Measurements from ENCODE around the gene CACNA2D3. TPM values are rescaled to one million over a fixed set of nuclear protein-coding genes. Genes with fewer than 3 reads are reported as not detected.

Gene CACNA2D3
- total RNA-seq, 1 donor from 2014 or later, result not detected

DNA sequence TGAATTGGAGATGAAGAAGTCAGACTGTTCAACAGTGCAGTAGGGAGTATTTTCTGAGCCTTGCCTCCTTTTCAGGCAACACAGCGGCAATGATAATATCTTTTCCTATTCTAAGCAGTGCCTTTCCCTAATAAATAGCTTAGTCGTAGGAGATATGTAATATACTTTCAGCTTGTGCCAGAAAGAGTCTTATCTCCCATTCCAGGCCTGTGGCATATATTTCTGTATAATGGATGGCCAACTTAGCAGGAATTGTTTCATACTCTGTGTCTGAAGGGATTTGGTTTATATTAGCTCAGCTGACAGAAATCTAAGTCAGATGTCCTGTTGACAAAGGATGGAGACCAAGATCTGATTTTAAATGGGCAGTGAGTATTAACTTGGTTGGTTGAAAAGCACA is 397.1 kb downstream of the CACNA2D3 start:
- intact Hi-C loops (cut with micrococcal nuclease), result no loop called here

DNA sequence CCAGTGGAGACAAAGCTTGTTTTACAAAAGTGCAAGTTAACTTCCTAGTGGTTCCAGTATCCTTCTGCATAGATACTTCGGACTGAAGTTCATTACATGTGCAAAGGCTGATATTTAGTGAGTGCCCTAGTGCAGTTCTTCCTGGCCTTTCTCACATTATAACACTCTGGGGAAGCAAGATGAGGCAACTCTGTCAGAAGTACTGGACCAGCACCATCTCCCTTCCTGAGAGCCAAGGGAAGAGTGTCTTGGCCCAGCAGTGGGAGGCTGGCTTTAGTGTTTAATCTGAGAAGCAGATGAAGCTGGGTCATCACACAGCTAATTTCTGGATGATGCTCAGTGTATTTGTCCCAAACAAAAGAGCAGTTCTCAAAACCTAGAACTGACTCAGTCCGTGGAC is 397.7 kb downstream of the CACNA2D3 start:
- intact Hi-C loops (cut with micrococcal nuclease), result no loop called here

DNA sequence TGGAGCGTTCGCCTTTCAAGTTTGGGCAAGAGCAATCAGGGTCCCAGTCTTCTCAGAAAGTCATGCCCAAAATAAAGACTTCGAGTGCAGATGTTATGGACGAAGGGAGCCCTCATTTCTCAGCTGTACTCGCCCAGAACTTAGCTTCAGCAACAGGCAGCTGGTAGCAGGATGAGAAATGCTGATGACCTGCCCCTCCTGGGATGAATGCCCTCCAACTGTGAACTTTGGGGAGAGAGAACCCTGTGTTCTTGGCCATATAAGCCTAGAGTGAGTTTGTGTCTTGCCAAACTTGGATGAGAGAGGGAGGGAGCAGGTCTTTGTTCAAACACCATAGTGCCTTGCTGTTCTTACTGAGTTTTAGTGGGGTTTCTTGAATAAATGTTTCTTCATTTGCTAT is 405.2 kb downstream of the CACNA2D3 start:
- intact Hi-C loops (cut with micrococcal nuclease), result no loop called here

DNA sequence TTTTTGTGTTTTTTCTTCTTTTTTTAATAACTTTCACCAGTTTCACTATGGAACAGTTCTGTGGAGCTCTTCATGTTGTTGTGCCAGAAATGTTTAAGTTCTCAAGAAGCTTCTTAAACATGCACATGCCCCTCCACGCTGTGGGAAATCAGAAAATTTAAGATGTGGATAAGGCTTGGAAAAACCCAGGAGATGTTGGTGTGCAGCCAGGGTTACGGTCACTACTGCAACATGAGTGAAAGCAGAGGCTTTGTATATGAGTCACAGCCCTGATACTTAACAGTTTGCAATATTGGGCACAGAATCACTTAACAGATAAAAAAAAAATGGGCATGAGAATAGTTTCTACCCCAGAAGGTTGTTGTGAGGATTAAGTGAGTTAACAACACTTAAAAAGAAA is 405.6 kb downstream of the CACNA2D3 start:
- intact Hi-C loops (cut with micrococcal nuclease), result no loop called here

DNA sequence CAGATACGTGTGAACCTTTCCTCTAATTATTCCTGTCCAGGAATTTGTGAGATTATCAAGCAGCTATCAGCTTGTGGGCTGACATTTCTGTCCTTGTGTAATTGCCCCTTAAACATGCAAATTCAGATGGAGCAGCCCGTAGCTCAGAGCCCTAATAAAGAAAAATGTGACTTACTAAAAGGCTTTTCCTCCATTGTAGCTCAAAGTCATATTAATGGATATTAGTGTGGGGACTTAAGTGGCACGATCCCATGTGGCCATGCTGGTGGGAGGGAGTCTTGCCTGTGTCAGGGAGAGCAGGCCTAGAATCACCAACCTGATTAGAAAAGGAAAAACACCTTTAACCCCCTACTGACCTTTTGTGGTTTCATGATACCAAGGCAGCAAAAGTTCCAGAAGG is 406.3 kb downstream of the CACNA2D3 start:
- intact Hi-C loops (cut with micrococcal nuclease), result no loop called here

DNA sequence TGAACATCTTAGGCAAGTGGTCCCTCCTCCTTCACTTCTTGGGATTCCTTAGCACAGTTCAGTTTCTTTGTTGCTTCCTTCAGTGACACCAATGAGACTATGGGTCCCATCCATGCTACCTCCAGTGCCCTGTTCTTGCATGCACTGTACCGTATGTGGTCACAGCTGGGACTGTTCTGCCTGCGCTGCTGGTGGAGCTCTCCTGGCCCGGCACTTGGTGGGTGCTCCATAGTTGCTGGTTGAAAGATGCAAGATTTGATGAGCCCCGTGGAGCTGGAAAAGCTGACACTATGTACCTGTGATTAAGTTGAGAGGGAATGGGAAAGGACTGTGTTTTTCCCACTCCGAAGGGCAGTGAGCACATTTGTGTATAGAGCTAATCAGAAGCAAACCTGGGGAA is 407.7 kb downstream of the CACNA2D3 start:
- intact Hi-C loops (cut with micrococcal nuclease), result no loop called here

DNA sequence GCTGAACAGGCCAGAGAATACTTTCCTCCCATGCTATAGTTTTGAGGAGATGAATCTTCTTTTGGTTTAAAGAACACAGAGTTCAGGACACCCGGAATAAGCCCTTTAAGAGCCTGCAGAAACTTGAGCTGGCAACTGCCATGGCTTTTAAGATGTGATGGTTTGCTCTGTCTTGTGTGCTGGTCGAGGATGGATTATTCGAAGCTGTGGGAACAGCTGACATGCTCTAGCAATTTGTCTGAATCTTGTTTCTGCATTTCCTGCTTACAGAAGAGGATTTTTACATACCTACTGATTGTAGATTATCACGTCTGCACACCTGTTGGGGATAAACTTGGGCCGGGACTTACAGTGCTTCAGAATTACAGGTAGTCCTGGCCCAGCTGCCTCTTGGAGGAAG is 408.6 kb downstream of the CACNA2D3 start:
- intact Hi-C loops (cut with micrococcal nuclease), result no loop called here

DNA sequence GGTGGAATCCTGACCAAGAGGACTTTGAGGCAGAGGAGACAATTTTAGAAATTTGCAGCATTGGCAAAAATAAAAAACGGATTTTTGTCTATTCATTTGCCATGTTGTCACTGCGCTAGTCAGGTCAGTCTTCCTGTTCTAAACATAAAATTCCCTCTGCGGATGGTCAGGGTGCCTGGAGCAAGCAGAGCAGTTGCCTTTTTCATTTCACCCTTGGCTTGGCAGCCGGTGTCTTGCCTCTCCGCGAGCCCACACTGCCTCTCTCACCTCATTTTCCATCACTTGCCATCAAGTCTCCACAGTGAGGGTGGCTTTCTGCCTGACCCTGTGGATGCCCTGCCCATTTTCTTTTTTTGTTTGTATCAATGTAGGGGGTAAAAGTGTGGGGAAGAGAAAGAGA is 409.4 kb downstream of the CACNA2D3 start:
- intact Hi-C loops (cut with micrococcal nuclease), result no loop called here

DNA sequence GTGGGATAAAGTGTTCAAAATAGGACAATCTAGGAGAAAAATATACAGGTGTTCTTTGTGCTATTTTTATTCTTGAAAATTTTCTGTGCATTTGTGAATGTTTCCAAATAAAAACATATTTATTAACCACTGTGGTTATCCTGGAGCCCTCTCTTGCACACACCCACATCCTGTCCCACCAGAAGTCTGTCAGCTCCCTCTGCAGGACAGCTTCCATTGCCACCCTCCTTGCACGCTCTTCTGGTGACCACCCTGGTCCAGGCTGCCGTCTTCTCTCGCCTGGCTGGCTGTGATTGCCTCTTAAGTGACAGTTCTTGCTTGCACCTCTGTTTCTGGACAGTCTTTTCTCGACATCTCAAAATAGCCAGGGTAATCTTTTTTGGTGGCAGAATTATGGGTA is 411.5 kb downstream of the CACNA2D3 start:
- intact Hi-C loops (cut with micrococcal nuclease), result no loop called here

DNA sequence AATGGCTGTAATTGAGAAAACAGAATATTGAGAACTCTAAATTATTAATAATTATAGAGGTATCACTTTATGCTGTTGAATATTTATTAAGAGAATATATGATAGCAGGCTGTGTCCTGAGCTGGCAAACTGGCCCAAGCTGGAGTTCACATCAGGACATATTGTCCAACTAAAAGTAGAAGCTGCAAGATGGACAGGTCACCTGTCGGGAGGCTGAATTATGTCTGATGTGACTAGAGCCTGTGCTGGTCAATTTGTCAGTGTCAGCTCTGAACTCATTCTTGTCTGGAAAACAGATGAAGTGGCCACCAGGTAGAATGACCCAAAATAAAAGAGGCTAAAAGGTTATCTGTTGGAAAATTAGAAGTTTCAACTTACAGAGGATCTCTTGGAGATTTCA is 413.3 kb downstream of the CACNA2D3 start:
- intact Hi-C loops (cut with micrococcal nuclease), result no loop called here

DNA sequence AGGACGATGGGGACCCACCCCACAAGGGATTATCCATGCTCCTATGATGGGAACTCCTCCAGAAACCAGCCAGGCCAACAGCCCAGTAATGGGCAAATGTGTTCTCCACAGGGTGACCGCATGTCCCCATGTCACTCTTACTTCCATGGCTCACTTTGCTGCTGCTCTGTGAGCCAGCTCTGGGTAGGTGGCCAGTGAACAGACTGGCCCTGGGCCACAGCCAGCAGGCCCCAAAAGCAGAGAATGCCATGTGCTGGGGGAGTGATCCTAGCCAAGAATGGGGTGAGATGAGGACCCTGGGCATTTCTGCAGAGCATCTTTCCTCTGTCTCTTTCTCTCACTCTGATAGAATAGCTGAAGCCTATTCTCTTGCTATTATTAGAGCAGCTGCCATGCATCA is 414.1 kb downstream of the CACNA2D3 start:
- intact Hi-C loops (cut with micrococcal nuclease), result no loop called here

DNA sequence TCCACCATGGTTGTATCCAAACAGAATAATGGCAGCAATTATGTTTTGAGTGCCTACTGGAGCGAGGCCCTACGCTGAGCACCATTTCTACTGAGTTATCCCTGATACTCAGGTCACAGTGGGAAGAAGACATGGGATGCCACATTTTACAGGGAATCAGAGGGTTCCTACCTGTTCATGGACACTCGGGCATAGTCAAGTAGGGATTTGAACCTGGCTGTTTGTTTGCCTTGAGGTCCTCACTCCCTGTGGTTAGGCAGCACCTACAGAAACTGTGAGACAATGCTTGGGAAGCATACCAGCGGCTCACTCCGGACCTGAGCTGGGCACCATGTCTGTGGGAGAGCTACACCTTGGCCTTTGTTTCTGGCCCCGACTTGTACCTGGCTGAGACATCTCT is 415.2 kb downstream of the CACNA2D3 start:
- intact Hi-C loops (cut with micrococcal nuclease), result no loop called here

DNA sequence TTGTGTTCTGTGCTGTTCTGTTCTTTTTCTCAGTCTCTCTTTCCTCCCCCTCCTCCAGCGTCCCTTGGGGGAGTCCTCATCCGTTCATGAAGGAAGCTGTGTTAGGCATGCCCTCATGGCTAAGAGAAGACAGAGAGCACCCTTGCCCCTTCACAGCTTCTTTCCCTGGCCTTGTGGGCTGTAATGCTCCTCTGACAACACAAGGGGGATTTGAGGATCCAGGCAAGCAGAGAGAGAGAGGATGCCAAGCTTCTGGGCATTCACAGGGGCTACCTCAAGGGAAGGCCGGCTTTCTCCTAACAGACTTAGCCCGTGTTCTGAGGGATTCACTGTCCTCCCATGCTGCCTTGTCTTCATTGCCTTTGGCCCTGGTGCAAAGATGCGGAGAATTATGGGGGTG is 416.0 kb downstream of the CACNA2D3 start:
- intact Hi-C loops (cut with micrococcal nuclease), result no loop called here

DNA sequence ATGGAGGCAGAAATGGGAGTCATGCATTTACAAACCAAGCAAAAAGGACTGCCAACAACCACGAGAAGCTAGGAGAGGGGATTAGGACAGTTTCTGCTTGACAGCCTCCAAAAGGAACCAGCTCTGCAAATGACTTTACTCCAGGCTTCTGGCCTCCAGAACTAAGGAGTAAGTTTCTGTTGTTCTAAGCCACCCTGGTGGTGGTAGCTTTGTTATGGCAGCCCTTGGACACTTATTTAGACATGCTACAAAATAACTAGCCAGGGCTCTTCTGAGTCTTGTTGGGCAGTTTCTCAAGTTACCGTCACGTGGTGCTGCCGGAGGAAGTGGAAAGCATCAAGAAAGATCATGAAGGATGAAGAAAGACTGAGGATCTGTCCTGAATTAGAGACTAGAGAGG is 419.0 kb downstream of the CACNA2D3 start:
- intact Hi-C loops (cut with micrococcal nuclease), result no loop called here

DNA sequence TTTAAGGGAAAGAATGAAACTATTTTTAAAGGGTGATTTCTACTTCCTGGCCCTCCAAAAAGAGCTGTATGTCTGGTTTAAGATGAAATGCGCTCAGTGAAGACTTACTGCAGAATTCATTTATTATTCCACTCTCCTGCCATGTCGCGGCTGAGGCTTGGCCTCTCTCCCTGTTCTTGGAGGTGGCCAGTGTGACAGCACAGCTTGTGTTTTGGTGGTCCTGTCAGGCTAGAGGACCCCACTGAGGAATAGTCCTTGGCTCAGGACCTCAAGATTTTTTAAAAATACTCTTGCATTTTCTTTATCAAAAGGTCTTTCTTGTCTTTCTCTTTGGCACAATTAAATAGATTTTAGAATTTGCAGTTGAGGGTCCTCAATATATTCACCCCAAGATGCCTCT is 421.1 kb downstream of the CACNA2D3 start:
- intact Hi-C loops (cut with micrococcal nuclease), result no loop called here

DNA sequence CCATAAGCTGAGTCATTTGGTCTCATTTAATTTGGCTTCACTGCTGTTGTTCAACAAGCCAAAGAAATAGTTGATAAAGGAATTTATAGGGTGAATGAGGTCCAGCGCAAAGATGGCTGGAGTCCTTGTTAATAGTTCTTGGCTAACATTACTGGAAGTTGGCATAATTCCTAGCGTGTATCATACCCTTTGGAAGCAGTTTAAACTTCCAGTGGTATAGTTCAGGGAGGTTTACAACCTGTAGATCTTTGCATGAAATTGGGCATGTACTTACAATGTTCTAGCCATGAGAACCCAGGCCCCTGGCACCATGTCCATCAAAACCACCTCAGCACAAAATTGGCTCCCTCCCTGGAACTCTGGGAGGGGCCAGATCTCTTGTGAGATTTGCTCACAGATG is 424.7 kb downstream of the CACNA2D3 start:
- intact Hi-C loops (cut with micrococcal nuclease), result no loop called here

DNA sequence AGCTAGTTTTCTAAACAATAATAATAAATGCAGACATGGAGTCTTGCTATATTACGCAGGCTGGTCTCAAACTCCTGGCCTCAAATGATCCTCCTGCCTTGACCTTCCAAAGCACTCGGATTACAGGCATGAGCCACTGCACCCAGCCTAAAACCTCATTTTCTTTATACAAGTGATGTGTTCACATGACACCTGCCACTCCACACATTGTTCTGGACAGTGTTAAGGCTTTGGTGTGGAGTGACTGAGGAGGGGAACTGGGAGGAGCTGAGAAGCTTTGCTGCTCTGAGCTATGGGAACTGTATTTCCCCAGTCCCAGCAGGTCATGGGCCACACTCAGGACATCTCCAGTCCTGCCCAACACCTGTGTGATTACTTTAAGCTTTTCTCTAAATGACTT is 425.5 kb downstream of the CACNA2D3 start:
- intact Hi-C loops (cut with micrococcal nuclease), result no loop called here

DNA sequence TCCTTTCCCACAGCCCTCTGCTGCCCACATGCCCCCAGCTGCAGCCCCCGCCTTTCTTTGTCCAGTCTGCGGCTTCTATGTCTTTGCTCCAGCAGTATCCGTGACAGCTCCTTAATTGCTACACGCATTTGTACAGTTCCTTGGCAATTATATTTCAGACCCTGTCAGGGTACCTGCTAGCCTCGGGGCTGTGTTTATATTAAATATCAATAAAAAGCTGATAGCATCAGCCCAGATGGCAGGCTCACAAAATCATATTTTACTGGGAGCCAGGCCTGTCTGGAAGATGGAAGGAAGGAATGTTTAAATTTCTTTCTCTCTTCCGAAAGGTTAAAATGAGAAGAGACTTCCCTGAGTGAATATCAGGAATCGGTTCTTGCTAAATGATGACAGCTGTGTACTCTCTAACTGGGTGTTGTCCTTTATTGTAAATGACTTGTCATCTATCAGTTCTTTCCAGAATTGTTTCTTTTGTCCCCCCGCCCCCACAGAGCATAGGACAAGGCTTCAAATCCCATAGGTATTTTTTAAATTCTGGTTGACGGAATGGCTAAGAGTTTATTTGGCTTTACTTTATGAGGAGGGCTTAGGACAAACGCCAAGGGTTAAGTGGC is 427.4 kb downstream of the CACNA2D3 start:
- intact Hi-C loops (cut with micrococcal nuclease), result no loop called here

DNA sequence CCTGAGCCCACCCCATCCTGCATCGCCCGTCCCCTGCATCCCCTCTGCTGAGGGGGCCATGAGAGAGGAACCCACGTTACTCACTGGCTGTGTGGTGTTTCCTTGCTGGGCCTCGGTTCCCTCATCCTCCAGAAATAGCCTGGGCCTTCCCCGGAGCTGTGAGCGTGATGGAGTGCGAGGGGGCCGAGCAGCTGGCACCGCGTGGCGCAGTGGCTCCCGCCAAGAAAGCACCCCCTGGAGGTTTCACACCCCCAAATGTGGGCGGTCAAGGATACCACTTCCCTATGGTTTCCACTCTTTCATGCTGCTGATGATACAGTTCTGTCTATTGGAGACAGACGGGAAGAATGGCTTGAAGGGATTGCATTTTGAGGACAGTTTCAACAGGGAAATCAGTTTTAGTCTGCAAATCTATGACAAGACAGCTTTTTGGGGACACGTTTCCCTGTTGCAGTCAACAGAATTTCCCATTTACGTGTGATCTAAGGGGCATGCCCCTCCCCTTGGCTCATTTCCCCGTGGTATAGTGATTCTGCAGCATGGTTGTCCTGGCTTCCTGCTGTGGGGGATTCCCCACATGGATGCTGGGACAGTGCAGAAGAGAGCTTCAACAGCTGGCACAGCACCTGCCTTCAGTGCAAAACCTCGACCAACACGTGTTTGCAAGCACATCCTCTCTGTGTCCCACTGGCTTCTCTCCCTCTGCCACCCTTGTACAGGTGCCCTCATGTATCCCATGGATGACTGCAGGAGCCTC is 428.0 kb downstream of the CACNA2D3 start:
- intact Hi-C loops (cut with micrococcal nuclease), result no loop called here

DNA sequence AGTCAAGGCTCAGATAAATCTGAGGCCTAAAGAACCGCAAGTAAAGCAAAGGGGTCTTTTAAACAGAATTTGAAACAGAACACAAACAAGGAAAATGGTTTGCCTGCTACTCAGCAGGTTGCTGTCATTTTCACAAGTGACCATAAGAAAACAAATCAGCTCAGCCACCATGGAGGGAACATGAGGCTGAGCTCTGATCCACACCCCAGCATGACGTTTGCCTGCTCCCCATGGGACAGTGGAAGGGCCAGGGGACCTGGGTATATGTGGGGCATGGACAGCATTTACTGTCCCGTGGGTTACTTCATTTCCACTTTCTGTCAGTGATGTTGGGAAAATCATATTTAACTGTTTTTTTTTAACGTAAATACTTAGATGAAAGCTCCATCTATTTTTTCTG is 434.3 kb downstream of the CACNA2D3 start:
- intact Hi-C loops (cut with micrococcal nuclease), result no loop called here

DNA sequence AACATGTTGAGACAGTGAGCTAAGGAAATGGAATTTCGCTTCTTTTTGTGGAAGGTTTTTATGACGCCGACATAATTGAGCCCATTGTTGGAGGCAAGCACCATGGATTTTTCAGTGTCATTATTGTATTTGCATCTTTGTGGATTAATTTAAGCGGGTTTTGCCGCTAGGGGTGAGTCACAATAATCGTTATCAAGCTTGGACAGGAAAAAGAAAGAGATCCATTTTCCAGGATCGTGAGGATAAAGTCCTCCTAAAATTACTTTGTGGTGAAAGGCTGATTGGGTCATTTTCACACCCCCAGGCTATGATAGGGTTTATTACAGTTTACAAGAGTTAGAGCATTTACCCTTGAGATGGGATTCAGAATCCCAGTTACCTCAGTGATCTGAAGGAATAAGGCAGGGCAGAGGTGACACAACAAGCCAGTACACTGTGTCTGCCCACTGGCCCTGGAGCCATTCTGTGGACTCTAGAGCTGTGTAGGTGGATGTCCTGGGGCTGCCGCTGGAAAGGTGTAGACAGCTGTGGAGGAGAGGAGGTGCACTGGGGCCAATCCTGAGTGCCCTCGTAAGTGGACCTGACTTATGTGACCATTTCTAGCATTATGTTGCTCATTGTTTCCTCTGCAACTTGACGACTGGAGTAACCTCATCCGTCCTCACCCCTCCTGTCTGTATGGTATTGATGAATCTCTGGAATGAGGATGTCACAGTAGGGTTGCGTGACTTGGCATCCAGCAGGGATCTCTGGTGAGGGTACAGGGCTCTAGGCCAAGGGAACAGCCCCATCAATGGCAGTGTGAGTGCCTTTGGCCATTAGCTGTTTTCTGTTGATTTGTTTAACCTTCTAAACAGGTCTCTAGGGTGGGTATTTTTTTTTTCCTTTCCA is 435.4 kb downstream of the CACNA2D3 start:
- intact Hi-C loops (cut with micrococcal nuclease), result no loop called here

DNA sequence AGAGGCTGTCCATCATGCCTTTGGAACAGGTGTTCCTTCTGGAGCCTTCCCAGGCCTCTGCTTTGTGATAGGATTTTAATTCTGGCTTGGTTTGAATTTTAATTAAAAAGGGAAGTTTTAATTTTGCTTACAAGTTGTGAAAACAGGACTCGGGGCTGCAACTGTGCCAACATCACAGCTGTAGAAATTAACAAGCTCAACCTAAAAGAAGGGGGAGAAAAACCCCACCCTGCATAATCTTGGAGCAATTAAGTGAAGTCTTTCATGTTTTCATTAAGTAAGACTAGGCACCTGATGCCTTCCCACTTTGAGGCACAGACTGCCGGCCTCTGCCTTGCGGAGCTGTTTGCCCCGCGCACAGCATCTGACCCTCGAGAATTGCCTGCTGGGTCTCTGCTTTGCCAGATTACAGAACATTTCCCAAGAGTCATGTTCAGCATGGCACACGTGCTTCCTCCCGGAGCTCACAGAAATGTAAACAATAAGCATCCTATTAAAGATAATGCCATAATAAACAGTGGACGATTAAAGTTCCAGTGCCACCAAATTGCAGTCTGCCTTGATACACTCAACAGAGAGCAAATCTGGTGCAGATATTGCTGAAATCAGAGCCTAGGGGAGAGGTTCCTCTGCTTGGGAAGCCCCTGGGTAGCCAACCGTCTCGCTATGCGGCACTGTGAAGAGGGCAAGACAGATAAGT is 441.3 kb downstream of the CACNA2D3 start:
- intact Hi-C loops (cut with micrococcal nuclease), result no loop called here
